DND-41 (cell line): Measurements from ENCODE around the gene DDIT3.
A peak's percentile ranks its signal among the peaks of the same experiment; 100 is the strongest.

Source experiments
- ATAC-seq: fragments of 200-7000 bp; cut with Tn5 transposase; 3 replicates; pipeline ENCODE4 v1.9.1; 2021; ENCODE audit warnings: low read depth; ENCODE audit not compliant: insufficient read depth
- DNase-seq: peaks from one replicate; pipeline ENCODE4 v3.0.0-alpha.2; 2020
- H2AFZ ChIP-seq: 2 replicates; pipeline ENCODE4 v1.6.0; 2012; ENCODE audit warnings: low read depth, low read length
- H3K27ac ChIP-seq: 2 replicates; pipeline ENCODE4 v1.5.1; 2012; ENCODE audit warnings: low read length, inconsistent platforms
- H3K27me3 ChIP-seq: fragments of 200-600 bp; sonication (generic); 2 replicates; pipeline ENCODE4 v1.6.0; 2012; ENCODE audit warnings: low read length, mild to moderate bottlenecking, inconsistent platforms; ENCODE audit not compliant: insufficient read depth, poor library complexity
- H3K36me3 ChIP-seq: 2 replicates; pipeline ENCODE4 v1.5.1; 2012; ENCODE audit warnings: low read length, inconsistent platforms; ENCODE audit not compliant: insufficient read depth
- H3K4me1 ChIP-seq: 2 replicates; pipeline ENCODE4 v1.5.1; 2012; ENCODE audit warnings: mild to moderate bottlenecking, low read length; ENCODE audit not compliant: insufficient read depth
- H3K4me2 ChIP-seq: 2 replicates; pipeline ENCODE4 v1.6.0; 2012; ENCODE audit warnings: mild to moderate bottlenecking, moderate library complexity, low read length, inconsistent platforms; ENCODE audit not compliant: insufficient read depth
- H3K4me3 ChIP-seq, 2 experiments: fragments of 200-600 bp in 1 of 2; shearing (Covaris generic) in 1 of 2; 2 replicates each; pipeline ENCODE4 v1.5.1; 2012 to 2016; ENCODE audit warnings: inconsistent platforms in 2 of 2, low read length in 2 of 2, mild to moderate bottlenecking in 2 of 2, low read depth in 1 of 2, moderate library complexity in 1 of 2
- H3K79me2 ChIP-seq: 2 replicates; pipeline ENCODE4 v1.6.0; 2012; ENCODE audit warnings: low read length, inconsistent platforms; ENCODE audit not compliant: insufficient read depth
- H3K9ac ChIP-seq: 2 replicates; pipeline ENCODE4 v1.6.0; 2012; ENCODE audit warnings: low read depth, mild to moderate bottlenecking, inconsistent platforms, low read length, moderate library complexity
- H3K9me3 ChIP-seq: 2 replicates; pipeline ENCODE4 v1.5.1; 2012; ENCODE audit warnings: low read length, moderate library complexity, mild to moderate bottlenecking, inconsistent platforms; ENCODE audit not compliant: insufficient read depth, severe bottlenecking
- H4K20me1 ChIP-seq: 2 replicates; pipeline ENCODE4 v1.6.0; 2012; ENCODE audit warnings: low read length; ENCODE audit not compliant: insufficient read depth
- CTCF ChIP-seq: IDR thresholded peaks from 2 replicates; pipeline ENCODE4 v1.5.1; 2012; ENCODE audit warnings: borderline replicate concordance, low read length, moderate library complexity, mild to moderate bottlenecking; ENCODE audit not compliant: poor library complexity, severe bottlenecking; ENCODE audit errors: extremely low read depth
- EZH2 ChIP-seq: IDR thresholded peaks from 3 replicates; pipeline ENCODE4 v1.6.1; 2012; ENCODE audit warnings: borderline replicate concordance, low read depth, mild to moderate bottlenecking, moderate library complexity, low read length, inconsistent platforms; ENCODE audit not compliant: severe bottlenecking

The DDIT3 gene

GRCh38 chr12:57489157-57489641 is 31.1 kb downstream of the DDIT3 start:
- peak overlapping the region; percentile 83 for H3K27ac ChIP-seq
- H3K79me2 ChIP-seq, result peaks cover 46% of the 10 kb centered on the region
- H3K9me3 ChIP-seq, result no peaks in the 10 kb centered on the region
- H4K20me1 ChIP-seq, result peaks cover 31% of the 10 kb centered on the region
- peak overlapping the region; percentile 80 for H3K9ac ChIP-seq
- H3K4me1 ChIP-seq, result peaks cover 28% of the 10 kb centered on the region
- DNase-seq, result no peak
- peak overlapping the region; percentile 83 to 84; a peak in 3 of 4 replicates for H3K4me3 ChIP-seq
- no peak overlapping the region for H2AFZ ChIP-seq
- H3K4me2 ChIP-seq, result peak overlapping the region; percentile 92
- no peak for ATAC-seq
- H3K27me3 ChIP-seq, result no peaks in the 10 kb centered on the region
- TF ChIP-seq CTCF (no peak), EZH2 (no peak)
- H3K36me3 ChIP-seq, result peaks cover 47% of the 10 kb centered on the region

- peaks cover 28% of the 10 kb centered on the region for H3K4me1 ChIP-seq
- 0 out of 3 replicates have a peak, but pooled peaks have one; percentile 1 for ATAC-seq
- peak overlapping the region; percentile 67 for H2AFZ ChIP-seq
- H3K4me3 ChIP-seq, result peak overlapping the region; percentile 83 to 84
- peak overlapping the region; percentile 83 for H3K27ac ChIP-seq
- peak; percentile 28 for DNase-seq
- peak overlapping the region; percentile 92 for H3K4me2 ChIP-seq
- peak overlapping the region; percentile 80 for H3K9ac ChIP-seq
- H3K79me2 ChIP-seq, result peaks cover 46% of the 10 kb centered on the region
- H4K20me1 ChIP-seq, result peaks cover 31% of the 10 kb centered on the region
- no peaks in the 10 kb centered on the region for H3K9me3 ChIP-seq
- peaks cover 44% of the 10 kb centered on the region for H3K36me3 ChIP-seq
- no peaks in the 10 kb centered on the region for H3K27me3 ChIP-seq
- no peak for TF ChIP-seq EZH2
- no peak for TF ChIP-seq CTCF
Measured at GRCh38 chr12:57488402-57489156, 31.7 kb downstream of the DDIT3 start.

- H4K20me1 ChIP-seq, result peaks cover 28% of the 10 kb centered on the region
- H3K36me3 ChIP-seq, result peaks cover 41% of the 10 kb centered on the region
- TF ChIP-seq CTCF (peak; percentile 59), EZH2 (no peak)
- H3K4me2 ChIP-seq, result peak within 1 kb of the TSS; percentile 92
- peaks cover 28% of the 10 kb centered on the region for H3K4me1 ChIP-seq
- peak within 1 kb of the TSS; percentile 67 for H2AFZ ChIP-seq
- H3K27ac ChIP-seq, result peak within 1 kb of the TSS; percentile 83
- H3K4me3 ChIP-seq, result peak within 1 kb of the TSS; percentile 83 to 84
- H3K79me2 ChIP-seq, result peaks cover 43% of the 10 kb centered on the region
- H3K27me3 ChIP-seq, result no peaks in the 10 kb centered on the region
- DNase-seq (peak; percentile 95), ATAC-seq (peak; percentile 98)
- H3K9ac ChIP-seq, result peak within 1 kb of the TSS; percentile 80
- H3K9me3 ChIP-seq, result no peaks in the 10 kb centered on the region
Measured at GRCh38 chr12:57487597-57488401, 32.5 kb downstream of the DDIT3 start, which contains the start of gene MARS1. Gene MARS1, plus strand, starts transcription at chr12:57488068. Its CDS starts 23 bp downstream, at chr12:57488091.
